HEK293 (cell line): ENCODE measurements around the gene CCL7.

Experiments used
- CTCF ChIA-PET: fragments of 350-600 bp; formaldehyde crosslinking; extraction: SDS; loops from one replicate; lab custom pipeline; 2021; ENCODE audit warnings: antibody characterized with exemption; lab: Yijun Ruan, JAX
- POLR2A ChIA-PET: fragments of 300-600 bp; formaldehyde crosslinking; extraction: SDS; loops from one replicate; lab custom pipeline; 2020; ENCODE audit warnings: antibody characterized with exemption, inconsistent platforms; lab: Yijun Ruan, JAX
- H3K27ac ChIP-seq: fragments of 200-500 bp; sonication (Bioruptor generic); 2 replicates; pipeline ENCODE4 v1.5.1; 2014; ENCODE audit warnings: low read depth, low read length, control low read depth, inconsistent platforms; ENCODE audit errors: extremely low read depth
- H3K36me3 ChIP-seq, 2 experiments: fragments of 200-500 bp in 1 of 2; sonication (Bioruptor generic) in 1 of 2; 1 replicate in 1 of 2; 2 replicates in 1 of 2; pipeline ENCODE4 v1.5.1; 2014 to 2017; ENCODE audit warnings: inconsistent platforms in 2 of 2, low read length in 2 of 2; ENCODE audit not compliant: control insufficient read depth in 2 of 2, insufficient read depth in 1 of 2
- H3K4me1 ChIP-seq: fragments of 200-500 bp; sonication (Bioruptor generic); 2 replicates; pipeline ENCODE4 v1.5.1; 2014; ENCODE audit warnings: mild to moderate bottlenecking, low read length, inconsistent platforms; ENCODE audit not compliant: control insufficient read depth, insufficient read depth
- H3K4me3 ChIP-seq: 2 replicates; pipeline ENCODE4 v1.5.1; 2011; ENCODE audit warnings: low read depth, mild to moderate bottlenecking, control low read depth, low read length, moderate library complexity
- H3K9me3 ChIP-seq: fragments of 200-500 bp; sonication (Bioruptor generic); 2 replicates; pipeline ENCODE4 v1.5.1; 2014; ENCODE audit warnings: low read depth, low read length, inconsistent platforms; ENCODE audit not compliant: control insufficient read depth, insufficient read depth
- GLI4 ChIP-seq: fragments of 450-650 bp; formaldehyde crosslinking; IDR thresholded peaks from 2 replicates; pipeline ENCODE4 v1.5.1; 2016; ENCODE audit warnings: missing biosample characterization, missing genetic modification characterization
- KLF1 ChIP-seq: fragments of 450-650 bp; formaldehyde crosslinking; IDR thresholded peaks from 2 replicates; pipeline ENCODE4 v1.5.1; 2016; ENCODE audit warnings: missing biosample characterization, missing genetic modification characterization
- MEIS1 ChIP-seq: sonication (generic); formaldehyde crosslinking; IDR thresholded peaks from 2 replicates; pipeline ENCODE4 v1.8.1; 2022; ENCODE audit warnings: missing genetic modification reagents, mild to moderate bottlenecking, borderline replicate concordance
- SALL2 ChIP-seq: fragments of 450-650 bp; formaldehyde crosslinking; IDR thresholded peaks from 2 replicates; pipeline ENCODE4 v1.5.0; 2017; ENCODE audit warnings: missing biosample characterization, mild to moderate bottlenecking, missing genetic modification characterization, borderline replicate concordance
- ZFHX2 ChIP-seq: fragments of 450-650 bp; formaldehyde crosslinking; conservative IDR thresholded peaks from 2 replicates; pipeline ENCODE4 v1.5.1; 2016; ENCODE audit warnings: missing biosample characterization, missing genetic modification characterization
- ZFP37 ChIP-seq: fragments of 450-650 bp; formaldehyde crosslinking; IDR thresholded peaks from 2 replicates; pipeline ENCODE4 v1.5.1; 2016; ENCODE audit warnings: missing biosample characterization, missing genetic modification characterization
- ZNF174 ChIP-seq: fragments of 450-650 bp; formaldehyde crosslinking; IDR thresholded peaks from 2 replicates; pipeline ENCODE4 v1.5.0; 2017; ENCODE audit warnings: missing biosample characterization, mild to moderate bottlenecking, missing genetic modification characterization
- ZNF366 ChIP-seq: fragments of 450-650 bp; formaldehyde crosslinking; conservative IDR thresholded peaks from 2 replicates; pipeline ENCODE4 v1.5.1; 2016; ENCODE audit warnings: missing biosample characterization, missing genetic modification characterization
- ZNF426 ChIP-seq: fragments of 450-650 bp; formaldehyde crosslinking; IDR thresholded peaks from 2 replicates; pipeline ENCODE4 v1.5.1; 2017; ENCODE audit warnings: missing biosample characterization, missing genetic modification characterization, mild to moderate bottlenecking, inconsistent platforms, moderate library complexity
- ZNF433 ChIP-seq: fragments of 450-650 bp; formaldehyde crosslinking; IDR thresholded peaks from 2 replicates; pipeline ENCODE4 v1.5.1; 2016; ENCODE audit warnings: missing biosample characterization, missing genetic modification characterization, low read depth
- ZNF610 ChIP-seq: fragments of 450-650 bp; formaldehyde crosslinking; IDR thresholded peaks from 2 replicates; pipeline ENCODE4 v1.5.1; 2016; ENCODE audit warnings: missing biosample characterization, missing genetic modification characterization, borderline replicate concordance
- ZNF624 ChIP-seq: fragments of 450-650 bp; formaldehyde crosslinking; IDR thresholded peaks from 2 replicates; pipeline ENCODE4 v1.5.1; 2017; ENCODE audit warnings: missing biosample characterization, missing genetic modification characterization
- ZNF660 ChIP-seq: fragments of 450-650 bp; IDR thresholded peaks from 2 replicates; pipeline ENCODE4 v1.5.1; 2018; ENCODE audit warnings: missing biosample characterization, mild to moderate bottlenecking, missing genetic modification characterization
- ZNF776 ChIP-seq: fragments of 450-650 bp; formaldehyde crosslinking; IDR thresholded peaks from 2 replicates; pipeline ENCODE4 v1.5.0; 2017; ENCODE audit warnings: missing biosample characterization, missing genetic modification characterization, borderline replicate concordance
- ZNF792 ChIP-seq: fragments of 450-650 bp; formaldehyde crosslinking; IDR thresholded peaks from 2 replicates; pipeline ENCODE4 v1.5.1; 2016; ENCODE audit warnings: missing biosample characterization, missing genetic modification characterization
- TF ChIP-seq, protein P1 (sequence below): fragments of 450-650 bp; formaldehyde crosslinking; conservative IDR thresholded peaks from 2 replicates; pipeline ENCODE4 v1.5.1; 2016; ENCODE audit warnings: low read depth, missing biosample characterization, missing genetic modification characterization
- TF ChIP-seq, protein P2 (sequence below): fragments of 450-650 bp; formaldehyde crosslinking; IDR thresholded peaks from 2 replicates; pipeline ENCODE4 v1.5.1; 2016; ENCODE audit warnings: missing biosample characterization, missing genetic modification characterization, borderline replicate concordance
- TF ChIP-seq, protein P3 (sequence below): fragments of 450-650 bp; IDR thresholded peaks from 2 replicates; pipeline ENCODE4 v1.5.1; 2018; ENCODE audit warnings: missing biosample characterization, missing genetic modification characterization

Gene CCL7

DNA sequence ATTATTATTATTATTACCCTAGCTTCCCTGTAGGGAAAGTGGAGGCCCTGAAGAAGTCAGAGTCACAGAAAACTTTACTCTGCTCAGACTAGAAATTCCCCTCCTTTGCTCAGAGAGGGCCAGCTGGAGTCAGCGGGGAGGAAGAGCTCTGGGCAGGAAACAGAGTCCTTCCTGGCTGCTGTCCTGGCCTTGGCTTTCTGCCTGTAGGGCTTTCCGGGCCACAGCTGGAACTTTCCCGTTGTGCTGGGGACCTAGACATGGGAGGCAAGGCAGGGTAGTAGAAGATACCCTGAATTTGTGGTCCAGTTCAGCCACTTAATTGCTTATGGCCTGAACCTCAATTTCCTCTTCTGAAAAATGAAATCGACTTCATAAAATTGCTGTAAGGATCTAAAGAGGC lies 29.0 kb upstream of the CCL7 start (continued):
- TF ChIP-seq ZNF426 (tag by site-specific recombination) (no peak), ZNF624 (no peak)

- Histone ChIP-seq H3K36me3 (no peaks in the 10 kb centered on the region), H3K9me3 (no peaks in the 10 kb centered on the region), H3K27ac (no peak overlapping the region)
- POLR2A ChIA-PET: no interaction called here
- TF ChIP-seq, protein P1, sequence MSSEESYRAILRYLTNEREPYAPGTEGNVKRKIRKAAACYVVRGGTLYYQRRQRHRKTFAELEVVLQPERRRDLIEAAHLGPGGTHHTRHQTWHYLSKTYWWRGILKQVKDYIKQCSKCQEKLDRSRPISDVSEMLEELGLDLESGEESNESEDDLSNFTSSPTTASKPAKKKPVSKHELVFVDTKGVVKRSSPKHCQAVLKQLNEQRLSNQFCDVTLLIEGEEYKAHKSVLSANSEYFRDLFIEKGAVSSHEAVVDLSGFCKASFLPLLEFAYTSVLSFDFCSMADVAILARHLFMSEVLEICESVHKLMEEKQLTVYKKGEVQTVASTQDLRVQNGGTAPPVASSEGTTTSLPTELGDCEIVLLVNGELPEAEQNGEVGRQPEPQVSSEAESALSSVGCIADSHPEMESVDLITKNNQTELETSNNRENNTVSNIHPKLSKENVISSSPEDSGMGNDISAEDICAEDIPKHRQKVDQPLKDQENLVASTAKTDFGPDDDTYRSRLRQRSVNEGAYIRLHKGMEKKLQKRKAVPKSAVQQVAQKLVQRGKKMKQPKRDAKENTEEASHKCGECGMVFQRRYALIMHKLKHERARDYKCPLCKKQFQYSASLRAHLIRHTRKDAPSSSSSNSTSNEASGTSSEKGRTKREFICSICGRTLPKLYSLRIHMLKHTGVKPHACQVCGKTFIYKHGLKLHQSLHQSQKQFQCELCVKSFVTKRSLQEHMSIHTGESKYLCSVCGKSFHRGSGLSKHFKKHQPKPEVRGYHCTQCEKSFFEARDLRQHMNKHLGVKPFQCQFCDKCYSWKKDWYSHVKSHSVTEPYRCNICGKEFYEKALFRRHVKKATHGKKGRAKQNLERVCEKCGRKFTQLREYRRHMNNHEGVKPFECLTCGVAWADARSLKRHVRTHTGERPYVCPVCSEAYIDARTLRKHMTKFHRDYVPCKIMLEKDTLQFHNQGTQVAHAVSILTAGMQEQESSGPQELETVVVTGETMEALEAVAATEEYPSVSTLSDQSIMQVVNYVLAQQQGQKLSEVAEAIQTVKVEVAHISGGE (tag by site-specific recombination): no peak
- TF ChIP-seq GLI4 (no peak), KLF1 (tag by site-specific recombination) (no peak), ZNF776 (tag by site-specific recombination) (no peak), SALL2 (tag by site-specific recombination) (no peak), ZNF174 (tag by site-specific recombination) (no peak), ZNF610 (tag by site-specific recombination) (no peak), ZNF660 (tag by site-specific recombination) (no peak), ZFP37 (tag by site-specific recombination) (no peak), ZNF433 (tag by site-specific recombination) (no peak), MEIS1 (CRISPR knock-in tag) (no peak), ZNF366 (tag by site-specific recombination) (no peak), ZFHX2 (tag by site-specific recombination) (no peak), ZNF792 (no peak)
- TF ChIP-seq, protein P2, sequence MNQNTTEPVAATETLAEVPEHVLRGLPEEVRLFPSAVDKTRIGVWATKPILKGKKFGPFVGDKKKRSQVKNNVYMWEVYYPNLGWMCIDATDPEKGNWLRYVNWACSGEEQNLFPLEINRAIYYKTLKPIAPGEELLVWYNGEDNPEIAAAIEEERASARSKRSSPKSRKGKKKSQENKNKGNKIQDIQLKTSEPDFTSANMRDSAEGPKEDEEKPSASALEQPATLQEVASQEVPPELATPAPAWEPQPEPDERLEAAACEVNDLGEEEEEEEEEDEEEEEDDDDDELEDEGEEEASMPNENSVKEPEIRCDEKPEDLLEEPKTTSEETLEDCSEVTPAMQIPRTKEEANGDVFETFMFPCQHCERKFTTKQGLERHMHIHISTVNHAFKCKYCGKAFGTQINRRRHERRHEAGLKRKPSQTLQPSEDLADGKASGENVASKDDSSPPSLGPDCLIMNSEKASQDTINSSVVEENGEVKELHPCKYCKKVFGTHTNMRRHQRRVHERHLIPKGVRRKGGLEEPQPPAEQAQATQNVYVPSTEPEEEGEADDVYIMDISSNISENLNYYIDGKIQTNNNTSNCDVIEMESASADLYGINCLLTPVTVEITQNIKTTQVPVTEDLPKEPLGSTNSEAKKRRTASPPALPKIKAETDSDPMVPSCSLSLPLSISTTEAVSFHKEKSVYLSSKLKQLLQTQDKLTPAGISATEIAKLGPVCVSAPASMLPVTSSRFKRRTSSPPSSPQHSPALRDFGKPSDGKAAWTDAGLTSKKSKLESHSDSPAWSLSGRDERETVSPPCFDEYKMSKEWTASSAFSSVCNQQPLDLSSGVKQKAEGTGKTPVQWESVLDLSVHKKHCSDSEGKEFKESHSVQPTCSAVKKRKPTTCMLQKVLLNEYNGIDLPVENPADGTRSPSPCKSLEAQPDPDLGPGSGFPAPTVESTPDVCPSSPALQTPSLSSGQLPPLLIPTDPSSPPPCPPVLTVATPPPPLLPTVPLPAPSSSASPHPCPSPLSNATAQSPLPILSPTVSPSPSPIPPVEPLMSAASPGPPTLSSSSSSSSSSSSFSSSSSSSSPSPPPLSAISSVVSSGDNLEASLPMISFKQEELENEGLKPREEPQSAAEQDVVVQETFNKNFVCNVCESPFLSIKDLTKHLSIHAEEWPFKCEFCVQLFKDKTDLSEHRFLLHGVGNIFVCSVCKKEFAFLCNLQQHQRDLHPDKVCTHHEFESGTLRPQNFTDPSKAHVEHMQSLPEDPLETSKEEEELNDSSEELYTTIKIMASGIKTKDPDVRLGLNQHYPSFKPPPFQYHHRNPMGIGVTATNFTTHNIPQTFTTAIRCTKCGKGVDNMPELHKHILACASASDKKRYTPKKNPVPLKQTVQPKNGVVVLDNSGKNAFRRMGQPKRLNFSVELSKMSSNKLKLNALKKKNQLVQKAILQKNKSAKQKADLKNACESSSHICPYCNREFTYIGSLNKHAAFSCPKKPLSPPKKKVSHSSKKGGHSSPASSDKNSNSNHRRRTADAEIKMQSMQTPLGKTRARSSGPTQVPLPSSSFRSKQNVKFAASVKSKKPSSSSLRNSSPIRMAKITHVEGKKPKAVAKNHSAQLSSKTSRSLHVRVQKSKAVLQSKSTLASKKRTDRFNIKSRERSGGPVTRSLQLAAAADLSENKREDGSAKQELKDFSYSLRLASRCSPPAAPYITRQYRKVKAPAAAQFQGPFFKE: no peak
- TF ChIP-seq, protein P3, sequence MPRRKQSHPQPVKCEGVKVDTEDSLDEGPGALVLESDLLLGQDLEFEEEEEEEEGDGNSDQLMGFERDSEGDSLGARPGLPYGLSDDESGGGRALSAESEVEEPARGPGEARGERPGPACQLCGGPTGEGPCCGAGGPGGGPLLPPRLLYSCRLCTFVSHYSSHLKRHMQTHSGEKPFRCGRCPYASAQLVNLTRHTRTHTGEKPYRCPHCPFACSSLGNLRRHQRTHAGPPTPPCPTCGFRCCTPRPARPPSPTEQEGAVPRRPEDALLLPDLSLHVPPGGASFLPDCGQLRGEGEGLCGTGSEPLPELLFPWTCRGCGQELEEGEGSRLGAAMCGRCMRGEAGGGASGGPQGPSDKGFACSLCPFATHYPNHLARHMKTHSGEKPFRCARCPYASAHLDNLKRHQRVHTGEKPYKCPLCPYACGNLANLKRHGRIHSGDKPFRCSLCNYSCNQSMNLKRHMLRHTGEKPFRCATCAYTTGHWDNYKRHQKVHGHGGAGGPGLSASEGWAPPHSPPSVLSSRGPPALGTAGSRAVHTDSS (tag by site-specific recombination): no peak
- TF ChIP-seq, all 188 proteins: peak for 0
- CTCF ChIA-PET: interaction anchor here (2.2 kb wide), 1 partner anchor 119 kb away, joined by 8 read pairs; no protein-coding TSS in a partner anchor
- H3K4me1 ChIP-seq: no peaks in the 10 kb centered on the region
- no peak overlapping the region for H3K4me3 ChIP-seq
Measured at GRCh38 chr17:34242587-34243363, 27.2 kb upstream of the CCL7 start.
